DMS153 treated with DMSO at 0.1 percent for 48 hours (cell line): ENCODE measurements around the gene PTTG1.

Experiments
- DNase-seq: peaks from one replicate; lab custom pipeline; 2025; ENCODE audit not compliant: unreplicated experiment; lab: John Stamatoyannopoulos, UW

The PTTG1 gene

DNA sequence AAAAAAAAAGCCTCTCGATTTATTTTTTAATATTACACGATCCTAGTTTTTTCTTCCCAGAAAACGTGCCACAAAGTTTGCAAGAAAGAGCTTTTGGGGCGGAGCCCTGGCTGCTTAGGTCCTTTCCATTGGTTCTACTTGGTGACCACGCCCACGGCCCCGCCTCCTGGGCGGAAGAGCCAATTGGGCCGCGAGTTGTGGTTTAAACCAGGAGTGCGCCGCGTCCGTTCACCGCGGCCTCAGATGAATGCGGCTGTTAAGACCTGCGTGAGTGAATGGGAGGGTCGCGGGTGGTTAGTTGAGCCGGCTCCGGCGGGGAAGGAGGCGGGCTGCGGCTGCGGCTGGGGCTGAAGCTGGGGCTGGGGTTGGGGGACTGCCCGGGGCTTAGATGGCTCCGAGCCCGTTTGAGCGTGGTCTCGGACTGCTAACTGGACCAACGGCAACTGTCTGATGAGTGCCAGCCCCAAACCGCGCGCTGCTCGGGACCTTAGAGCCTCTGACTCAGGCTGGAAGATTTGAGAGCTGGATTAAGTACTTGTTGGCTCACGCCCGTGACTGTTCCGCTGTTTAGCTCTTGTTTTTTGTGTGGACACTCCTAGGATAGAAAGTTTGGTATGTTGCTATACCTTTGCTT, at the start of gene PTTG1:
Gene PTTG1, plus strand, starts transcription at position 231 of the 634 bp plus-strand sequence. CDS start 458 bp downstream, outside the sequence.
- peak; percentile 63 for DNase-seq

DNA sequence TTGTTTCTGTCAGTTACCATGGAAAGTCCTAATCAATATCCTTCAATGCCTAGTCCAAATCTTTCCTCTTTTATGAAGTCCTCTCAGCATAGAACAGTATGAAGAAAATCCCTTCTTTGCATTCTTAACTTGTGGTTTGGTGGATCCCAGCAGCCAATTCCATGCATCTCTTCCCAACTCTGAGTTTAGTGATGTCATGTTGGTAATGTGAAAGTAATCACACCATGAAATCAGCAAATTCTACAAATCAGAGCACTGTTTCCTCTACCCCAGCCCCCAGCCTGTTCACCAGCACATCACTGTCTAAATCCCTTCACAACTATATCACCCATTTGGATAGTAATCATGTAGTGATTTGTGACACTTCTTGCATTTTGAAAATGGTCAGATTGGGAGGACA, 46.5 kb upstream of the PTTG1 start:
- DNase-seq = no peak

DNA sequence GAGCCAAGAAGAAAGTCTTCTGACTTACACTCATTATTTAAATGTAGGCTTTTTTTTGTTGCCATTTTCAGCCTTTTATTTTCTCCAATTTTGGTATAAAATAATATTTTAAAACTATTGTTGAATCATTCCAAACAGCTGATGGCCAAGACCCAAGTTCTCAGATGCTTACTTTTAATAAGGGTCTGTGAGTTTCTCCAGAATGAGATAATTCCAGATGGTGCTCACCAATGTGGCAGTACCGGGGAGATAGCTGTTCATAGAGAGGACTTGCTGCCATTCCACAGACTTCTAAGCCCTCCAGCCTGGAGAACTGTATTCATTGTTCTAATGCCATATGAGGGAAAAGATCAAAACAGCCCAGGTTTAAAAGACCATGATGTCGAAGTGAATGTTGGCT, 46.0 kb upstream of the PTTG1 start:
- DNase-seq = no peak

GRCh38 chr5:160376416-160376815, 45.2 kb upstream of the PTTG1 start:
- no peak for DNase-seq

DNA sequence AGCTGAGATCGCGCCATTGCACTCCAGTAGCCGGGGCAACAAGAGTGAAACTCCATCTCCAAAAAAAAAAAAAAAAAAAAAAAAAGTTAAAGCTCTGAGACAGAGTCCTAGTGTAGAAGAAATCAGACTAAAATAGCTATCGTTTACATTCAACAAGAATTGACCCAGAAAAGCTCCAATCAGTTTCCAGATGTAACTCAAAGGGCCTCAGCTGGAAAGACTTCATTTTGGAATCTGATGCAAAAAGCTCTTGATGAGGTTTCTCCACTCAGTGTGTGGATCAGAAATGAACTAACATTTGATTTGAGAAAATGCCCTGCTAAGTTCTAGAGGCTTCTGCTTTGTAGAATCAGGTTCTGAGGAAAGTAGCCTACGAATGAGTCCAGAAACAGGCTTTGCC, 44.0 kb upstream of the PTTG1 start:
- no peak for DNase-seq

GRCh38 chr5:160378330-160378729, 43.3 kb upstream of the PTTG1 start:
- DNase-seq = no peak

DNA sequence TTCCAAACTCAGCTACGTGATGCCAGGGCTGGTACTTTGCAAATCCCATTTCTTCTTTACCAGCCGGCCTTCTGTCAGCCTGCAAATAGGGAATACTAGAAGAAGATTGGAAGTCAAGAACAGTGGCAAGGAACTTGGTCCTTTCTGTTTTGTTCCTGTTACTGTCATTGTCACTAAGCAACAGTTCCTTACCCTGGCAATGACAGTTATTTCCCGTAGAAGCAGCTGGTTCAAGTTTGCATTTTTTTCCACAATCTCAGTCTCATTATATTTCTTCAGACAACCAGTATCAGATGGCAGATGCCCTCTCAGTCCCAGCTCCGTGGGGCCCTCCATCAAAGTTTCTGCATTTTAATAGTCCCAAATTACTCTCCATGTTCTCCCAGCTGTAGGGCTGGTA, 42.1 kb upstream of the PTTG1 start:
- no peak for DNase-seq

DNA sequence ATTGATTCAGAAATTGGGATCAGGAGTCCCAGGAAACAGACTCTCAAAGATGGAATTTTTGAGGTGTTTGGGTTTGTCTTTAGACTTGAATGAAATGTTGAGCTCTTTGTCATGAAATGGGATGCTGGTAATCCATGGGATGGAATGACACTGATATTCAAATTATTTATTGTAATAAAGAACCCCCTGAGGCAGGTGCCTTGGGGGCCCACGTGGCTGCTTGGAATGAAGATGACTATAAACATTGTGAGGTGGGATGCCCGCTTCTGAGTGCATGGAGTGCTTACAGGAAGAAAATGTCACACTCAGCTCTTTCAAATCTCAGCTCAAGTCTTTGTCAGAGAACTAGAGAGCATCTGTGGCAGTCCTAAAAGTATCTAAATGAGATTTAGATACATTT, 41.6 kb upstream of the PTTG1 start:
- DNase-seq = no peak

DNA sequence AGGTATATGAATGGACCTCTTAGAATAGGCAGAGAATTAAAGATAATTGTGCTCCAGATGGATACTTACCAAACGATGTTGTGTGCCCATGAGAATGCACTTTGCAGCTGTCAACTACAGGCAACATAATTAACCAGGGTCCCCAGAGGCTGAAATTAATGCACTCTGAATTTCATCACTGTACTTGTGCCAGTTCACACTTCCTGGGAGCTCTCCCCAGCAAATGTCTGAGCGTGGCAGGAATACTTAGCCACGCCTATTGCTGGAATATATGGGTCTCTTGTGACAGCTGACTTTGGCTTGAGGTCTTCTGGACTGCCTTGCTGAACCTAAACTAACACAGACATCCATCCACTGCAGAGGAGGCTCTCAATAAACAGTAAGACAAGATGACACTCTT, 39.3 kb upstream of the PTTG1 start:
- no peak for DNase-seq

GRCh38 chr5:160384681-160385080, 37.0 kb upstream of the PTTG1 start:
- no peak for DNase-seq

GRCh38 chr5:160385496-160385895, 36.2 kb upstream of the PTTG1 start:
- no peak for DNase-seq

DNA sequence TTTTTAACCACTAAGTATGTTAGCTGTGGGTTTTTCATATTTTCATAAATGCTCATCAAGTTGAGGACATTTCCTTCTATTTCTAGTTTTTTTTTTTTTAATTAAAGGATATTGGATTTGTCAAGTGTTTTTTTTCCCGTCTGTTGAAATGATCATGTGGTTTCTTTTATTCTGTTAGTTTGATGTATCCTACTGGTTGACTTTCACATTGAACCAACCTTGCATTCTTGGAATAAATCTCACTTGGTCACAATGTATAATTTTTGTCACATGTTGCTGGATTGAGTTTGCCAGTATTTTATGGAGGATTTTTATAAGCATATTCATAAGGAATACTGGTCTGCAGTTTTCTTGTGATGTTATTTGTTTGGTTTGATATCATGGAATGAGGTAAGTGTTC, 34.2 kb upstream of the PTTG1 start:
- no peak for DNase-seq

DNA sequence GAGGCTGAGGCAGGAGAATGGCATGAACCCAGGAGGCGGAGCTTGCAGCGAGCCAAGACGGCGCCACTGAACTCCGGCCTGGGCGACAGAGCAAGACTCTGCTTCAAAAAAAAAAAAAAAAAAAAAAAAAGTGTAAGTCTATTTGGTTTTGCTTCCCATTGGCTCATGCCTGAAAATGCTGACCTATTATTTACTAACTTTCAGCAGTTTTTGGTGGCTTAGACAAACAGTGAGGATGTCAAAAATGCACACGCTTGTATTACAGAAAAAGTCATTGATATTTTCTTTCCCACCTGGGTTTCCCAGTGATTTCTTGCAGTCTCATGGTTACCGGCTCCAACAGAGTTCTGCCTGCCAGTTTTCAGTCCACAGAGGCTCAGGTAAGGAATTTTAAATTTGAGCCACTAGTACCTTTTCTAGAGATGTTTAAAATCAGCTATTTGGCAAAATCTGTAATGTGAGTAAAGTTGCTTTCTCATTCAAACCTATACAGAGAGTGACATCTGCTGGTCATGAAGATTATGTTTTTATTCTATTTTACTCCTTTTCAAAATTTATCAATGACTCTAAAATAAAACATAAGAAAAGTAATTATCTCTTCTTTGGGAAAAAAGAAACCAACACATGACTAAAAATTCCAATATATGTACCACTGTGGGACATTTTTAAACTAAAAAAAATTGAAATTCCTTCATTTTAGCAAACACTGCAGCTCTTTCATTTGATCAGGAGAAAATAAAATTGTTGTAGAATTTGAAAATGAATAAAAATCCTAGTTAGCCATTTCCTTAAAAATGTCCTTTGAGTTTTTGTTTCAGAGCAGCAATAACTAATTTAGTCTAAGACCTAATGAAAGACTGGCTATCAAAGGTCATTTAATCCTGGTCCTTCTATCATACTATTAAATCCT, 30.6 kb upstream of the PTTG1 start:
- no peak for DNase-seq

- DNase-seq = no peak
Measured at GRCh38 chr5:160395111-160395510, 26.5 kb upstream of the PTTG1 start.

- no peak for DNase-seq
Measured at GRCh38 chr5:160397492-160397891, 24.2 kb upstream of the PTTG1 start.

GRCh38 chr5:160398806-160399205, 22.8 kb upstream of the PTTG1 start:
- DNase-seq = no peak

DNA sequence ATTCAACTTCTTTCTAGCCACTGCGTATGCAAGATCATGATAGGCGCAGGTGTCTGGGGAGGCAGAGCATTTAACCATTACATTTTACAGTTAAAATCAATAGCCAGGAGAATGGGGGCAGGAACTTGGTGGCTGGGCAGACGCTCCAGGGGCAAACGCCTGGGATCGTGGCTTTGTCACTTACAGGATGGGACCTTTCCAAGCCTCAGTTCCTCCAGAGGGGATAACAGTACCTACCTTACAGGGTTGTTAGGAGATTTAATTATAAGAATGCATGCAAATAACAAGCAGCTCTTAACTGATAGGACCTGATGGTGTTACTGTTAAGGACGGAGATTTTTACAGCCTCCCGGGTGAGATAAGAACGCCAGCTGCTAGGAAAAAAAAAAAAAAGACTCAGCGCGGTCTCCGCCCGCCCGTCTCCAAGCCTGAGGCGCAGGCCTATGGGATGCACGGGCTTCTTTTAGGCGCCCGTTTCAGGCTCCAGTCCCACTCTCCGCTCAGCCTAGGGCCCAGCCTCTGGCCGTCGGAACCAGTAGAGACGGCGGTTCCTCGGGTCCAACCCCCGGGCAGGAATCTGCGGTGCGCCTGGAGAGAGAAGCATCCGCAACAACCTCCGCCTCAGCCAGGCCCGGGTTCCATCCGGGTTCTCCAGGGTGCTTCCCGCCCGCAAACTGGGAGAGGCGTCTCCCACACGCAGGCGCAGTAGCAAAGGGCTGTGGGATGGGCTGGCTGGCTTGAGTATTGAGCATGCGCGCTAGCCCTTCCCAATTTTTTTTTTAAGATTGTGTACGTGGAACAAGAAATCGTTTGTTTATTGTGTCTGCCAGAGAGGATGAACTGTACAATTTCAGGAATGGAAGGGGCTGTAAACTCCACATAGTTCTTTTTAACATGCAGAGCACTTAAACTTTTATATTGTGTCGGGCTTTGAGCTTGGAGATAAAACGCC, 22.0 kb upstream of the PTTG1 start, which contains the start of gene FAM200C:
Gene FAM200C, minus strand, starts transcription at position 653 of the 952 bp plus-strand sequence. CDS start 4,564 bp downstream, outside the sequence.
- DNase-seq = peak; percentile 60

DNA sequence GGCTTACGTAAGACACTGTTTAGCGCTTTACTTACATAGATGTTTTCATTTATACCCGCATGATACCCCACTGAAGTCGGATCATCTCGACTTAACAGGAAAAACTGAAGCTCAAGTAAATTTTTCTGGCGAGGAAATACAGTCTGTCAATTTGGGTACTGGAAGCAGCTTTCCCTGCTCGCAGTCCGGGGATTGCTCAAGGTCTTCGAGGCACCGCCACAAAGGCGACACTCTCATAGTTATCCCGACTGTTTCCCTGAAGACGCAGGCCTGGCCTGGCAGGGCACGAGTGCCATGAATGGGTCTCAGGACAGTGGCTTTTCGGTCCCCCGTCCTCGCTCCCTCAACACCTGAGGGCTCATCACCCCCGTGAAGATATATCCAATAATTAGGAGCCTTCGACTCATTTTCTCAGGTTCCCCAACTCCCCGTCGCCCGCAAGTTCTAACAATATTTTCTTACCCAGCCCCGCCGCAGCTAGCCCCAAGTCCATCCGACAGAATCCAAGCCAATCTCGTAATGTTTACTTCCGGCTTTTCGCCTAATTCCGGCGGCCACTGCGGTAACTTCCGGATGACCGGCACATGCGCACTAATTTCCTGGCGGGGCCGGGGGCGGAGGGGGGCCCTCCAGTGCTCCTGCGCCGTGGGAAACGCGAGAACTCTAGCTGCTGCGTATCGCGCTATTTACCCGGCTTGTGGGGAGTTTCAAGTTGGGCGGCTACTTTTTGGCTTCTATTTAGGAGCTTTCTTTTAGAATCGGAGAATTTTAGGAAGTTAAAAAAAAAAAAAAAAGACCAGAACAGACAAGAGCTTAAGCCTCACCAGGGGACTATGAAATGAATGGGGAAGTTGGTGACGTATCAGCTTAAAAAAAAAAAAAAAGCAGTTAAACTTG, 2.8 kb upstream of the PTTG1 start, which contains the start of gene SLU7:
Gene SLU7, minus strand, starts transcription at position 521 of the 897 bp plus-strand sequence. CDS start 3,787 bp downstream, outside the sequence.
- DNase-seq = peak; percentile 22

DNA sequence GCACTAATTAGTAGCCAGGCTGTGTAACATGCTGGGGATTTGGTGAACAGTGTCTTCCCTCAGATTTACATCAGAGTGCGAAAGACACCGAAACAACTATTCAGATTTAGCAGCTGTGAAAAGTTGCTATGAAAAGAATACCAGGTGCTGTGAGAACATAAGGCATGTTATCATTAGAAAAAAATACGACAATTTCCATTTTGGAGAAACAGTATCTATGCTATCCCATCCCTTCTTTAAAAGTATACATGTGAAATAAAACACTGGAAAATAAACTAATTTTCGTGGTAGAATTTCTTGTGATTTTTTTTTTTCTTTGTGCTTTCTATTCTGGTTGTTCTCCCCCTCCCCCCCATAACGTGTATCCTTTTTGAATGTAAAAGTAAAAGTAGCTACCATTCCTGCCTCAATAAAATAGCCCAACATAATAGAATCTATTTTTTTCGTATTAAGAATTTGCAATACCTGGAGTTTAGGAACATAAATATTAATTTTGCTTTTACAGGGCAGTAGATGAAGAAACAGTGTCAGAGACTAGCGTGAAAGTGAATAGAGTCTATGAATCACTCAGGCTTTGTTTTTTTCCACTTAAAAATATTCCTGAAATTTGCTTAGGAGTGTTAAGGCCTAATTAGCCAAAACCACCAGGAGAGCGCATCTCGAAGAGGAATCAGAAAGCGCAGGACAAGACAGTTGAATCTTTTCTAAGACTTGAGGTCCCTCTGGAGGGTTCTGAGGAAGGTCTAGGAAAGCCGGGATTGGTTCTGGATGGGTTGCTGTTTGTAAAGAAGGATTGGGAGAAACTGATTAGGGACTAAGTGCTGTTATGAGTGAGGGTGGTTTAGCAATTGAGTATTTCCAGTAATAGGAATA, 2.0 kb upstream of the PTTG1 start:
- DNase-seq = no peak
